ENCODE measurements around the gene NENF.

Gene NENF

GRCh38 chr1:212446333-212446732 lies 13.6 kb downstream of the NENF start:
- POLR2A ChIA-PET = no interaction called here
- no peak for TF ChIP-seq SP1 (IDR thresholded peaks at IDR 0.05)
- TF ChIP-seq ZNF384 (IDR thresholded peaks at IDR 0.05) = no peak
- no peak for TF ChIP-seq ARNT (IDR thresholded peaks at IDR 0.05)
- no peak for TF ChIP-seq TARDBP (IDR thresholded peaks at IDR 0.05)
- no peak for TF ChIP-seq FOXK2 (IDR thresholded peaks at IDR 0.05)
- no peak for TF ChIP-seq LEF1 (IDR thresholded peaks at IDR 0.05; ENCODE audit: borderline replicate concordance)
- TF ChIP-seq NFRKB (IDR thresholded peaks at IDR 0.05) = no peak
- no peak for TF ChIP-seq FOXM1 (IDR thresholded peaks at IDR 0.05; ENCODE audit: borderline replicate concordance)
- TF ChIP-seq SUZ12 (IDR thresholded peaks at IDR 0.05) = no peak
- no peak for TF ChIP-seq FOXA1 (IDR thresholded peaks at IDR 0.05)
- TF ChIP-seq L3MBTL2 (conservative IDR thresholded peaks at IDR 0.05) = no peak
- no peak for TF ChIP-seq PKNOX1 (IDR thresholded peaks at IDR 0.05)
- no peak for TF ChIP-seq CTBP1 (IDR thresholded peaks at IDR 0.05; ENCODE audit: borderline replicate concordance)

GRCh38 chr1:212447478-212447877 lies 14.8 kb downstream of the NENF start:
- no peak for DNase-seq (ENCODE audit: extremely low spot score)
- CTCF ChIA-PET = no interaction called here
- TF ChIP-seq ARNT (IDR thresholded peaks at IDR 0.05) = no peak
- no peak for TF ChIP-seq PKNOX1 (IDR thresholded peaks at IDR 0.05)
- no peak for TF ChIP-seq BHLHE40 (IDR thresholded peaks at IDR 0.05; ENCODE audit: borderline replicate concordance)
- POLR2A ChIA-PET = no interaction called here

More at GRCh38 chr1:212446333-212446732, 13.6 kb downstream of the NENF start:
- CTCF ChIA-PET = no interaction called here
- DNase-seq (ENCODE audit: extremely low spot score) = no peak

- ChIA-PET CTCF (no interaction called here), POLR2A (interaction anchor here (0.7 to 0.8 kb wide), 2 partner anchors 18 to 36 kb away, joined by 3 read pairs; partner anchors contain the start of genes NENF and PACC1)
- DNase-seq (ENCODE audit: extremely low spot score) = no peak
- no peak for TF ChIP-seq NFRKB (IDR thresholded peaks at IDR 0.05)
- no peak for TF ChIP-seq FOXA1 (IDR thresholded peaks at IDR 0.05)
- no peak for TF ChIP-seq FOXM1 (IDR thresholded peaks at IDR 0.05; ENCODE audit: borderline replicate concordance)
Observed at GRCh38 chr1:212450331-212450881, 17.7 kb downstream of the NENF start.

- ChIA-PET CTCF (interaction anchor here (0.6 kb wide), 1 partner anchor 381 kb away, joined by 5 read pairs; no protein-coding TSS in a partner anchor), POLR2A (no interaction called here)
- no peak for DNase-seq (ENCODE audit: extremely low spot score)
- TF ChIP-seq TARDBP (IDR thresholded peaks at IDR 0.05) (no peak), BHLHE40 (IDR thresholded peaks at IDR 0.05; ENCODE audit: borderline replicate concordance) (no peak), SUZ12 (IDR thresholded peaks at IDR 0.05) (no peak), LEF1 (IDR thresholded peaks at IDR 0.05; ENCODE audit: borderline replicate concordance) (no peak), L3MBTL2 (conservative IDR thresholded peaks at IDR 0.05) (no peak), ELF4 (IDR thresholded peaks at IDR 0.05) (no peak), NFRKB (IDR thresholded peaks at IDR 0.05) (no peak), FOXK2 (IDR thresholded peaks at IDR 0.05) (no peak), PKNOX1 (IDR thresholded peaks at IDR 0.05) (no peak), CTBP1 (IDR thresholded peaks at IDR 0.05; ENCODE audit: borderline replicate concordance) (no peak), HDGF (IDR thresholded peaks at IDR 0.05; ENCODE audit: borderline replicate concordance) (no peak), ZNF384 (IDR thresholded peaks at IDR 0.05) (no peak), FOXM1 (IDR thresholded peaks at IDR 0.05; ENCODE audit: borderline replicate concordance) (no peak), SP1 (IDR thresholded peaks at IDR 0.05) (no peak), FOXA1 (IDR thresholded peaks at IDR 0.05) (no peak), ARNT (IDR thresholded peaks at IDR 0.05) (no peak)
Observed at GRCh38 chr1:212451416-212452322, 18.9 kb downstream of the NENF start.

GRCh38 chr1:212452323-212453155 lies 19.8 kb downstream of the NENF start:
- ChIA-PET POLR2A (no interaction called here), CTCF (no interaction called here)
- no peak for TF ChIP-seq LEF1 (IDR thresholded peaks at IDR 0.05; ENCODE audit: borderline replicate concordance)
- no peak for DNase-seq (ENCODE audit: extremely low spot score)

GRCh38 chr1:212453156-212453857 lies 20.6 kb downstream of the NENF start:
- POLR2A ChIA-PET = no interaction called here
- DNase-seq (ENCODE audit: extremely low spot score) = no peak
- TF ChIP-seq SP1 (IDR thresholded peaks at IDR 0.05) (no peak), NFRKB (IDR thresholded peaks at IDR 0.05) (no peak), LEF1 (IDR thresholded peaks at IDR 0.05; ENCODE audit: borderline replicate concordance) (no peak), ZNF384 (IDR thresholded peaks at IDR 0.05) (no peak), FOXA1 (IDR thresholded peaks at IDR 0.05) (no peak), L3MBTL2 (conservative IDR thresholded peaks at IDR 0.05) (no peak), CTBP1 (IDR thresholded peaks at IDR 0.05; ENCODE audit: borderline replicate concordance) (no peak), SUZ12 (IDR thresholded peaks at IDR 0.05) (no peak), ELF4 (IDR thresholded peaks at IDR 0.05) (no peak), FOXK2 (IDR thresholded peaks at IDR 0.05) (no peak), ARNT (IDR thresholded peaks at IDR 0.05) (no peak), BHLHE40 (IDR thresholded peaks at IDR 0.05; ENCODE audit: borderline replicate concordance) (no peak), FOXM1 (IDR thresholded peaks at IDR 0.05; ENCODE audit: borderline replicate concordance) (no peak)
- CTCF ChIA-PET = no interaction called here

Data from HEK293T (cell line).